HepG2 (cell line): Measurements from ENCODE around the gene DENND4B. TPM values are rescaled to one million over a fixed set of nuclear protein-coding genes. Genes with fewer than 3 reads are reported as not detected.

Source experiments
- ATM ChIP-seq: fragments of 450-650 bp; IDR thresholded peaks from 2 replicates; pipeline ENCODE4 v1.7.1; 2017; ENCODE audit warnings: mild to moderate bottlenecking, borderline replicate concordance
- ETV5 ChIP-seq: IDR thresholded peaks from 2 replicates; pipeline ENCODE4 v1.6.1; 2018; ENCODE audit warnings: missing biosample characterization, missing genetic modification reagents, inconsistent platforms, borderline replicate concordance
- HINFP ChIP-seq: sonication (generic); formaldehyde crosslinking; IDR thresholded peaks from 2 replicates; pipeline ENCODE4 v1.4.0; 2020; ENCODE audit warnings: low read depth, mild to moderate bottlenecking, missing genetic modification reagents
- HNF1A ChIP-seq, 2 experiments: sonication (generic) in 1 of 2; formaldehyde crosslinking in 1 of 2; IDR thresholded peaks; 2 replicates each; pipeline versions ENCODE4 v1.4.0 to v1.6.1; 2016 to 2020; ENCODE audit warnings: borderline replicate concordance in 1 of 2, low read depth in 1 of 2, mild to moderate bottlenecking in 1 of 2, missing genetic modification reagents in 1 of 2
- NR0B2 ChIP-seq: sonication (generic); formaldehyde crosslinking; IDR thresholded peaks from 2 replicates; pipeline ENCODE4 v1.4.0; 2020; ENCODE audit warnings: mild to moderate bottlenecking, missing genetic modification reagents
- STAT5B ChIP-seq: sonication (generic); formaldehyde crosslinking; IDR thresholded peaks from 2 replicates; pipeline ENCODE4 v1.4.0; 2020; ENCODE audit warnings: missing genetic modification reagents
- SYNCRIP ChIP-seq: fragments of 200-400 bp; formaldehyde crosslinking; IDR thresholded peaks from 2 replicates; pipeline ENCODE4 v1.6.1; 2018; ENCODE audit warnings: mild to moderate bottlenecking, low read depth, low read length; ENCODE audit not compliant: insufficient read depth
- ZFP36L2 ChIP-seq: sonication (generic); formaldehyde crosslinking; IDR thresholded peaks from 2 replicates; pipeline ENCODE4 v1.4.0; 2020; ENCODE audit warnings: missing genetic modification reagents
- ZMYM3 ChIP-seq: sonication (generic); formaldehyde crosslinking; IDR thresholded peaks from 2 replicates; pipeline ENCODE4 v1.5.1; 2020; ENCODE audit warnings: mild to moderate bottlenecking, missing genetic modification reagents
- ZNF282 ChIP-seq: fragments of 450-650 bp; IDR thresholded peaks from 2 replicates; pipeline ENCODE4 v1.6.1; 2018; ENCODE audit not compliant: partially characterized antibody
- ZNF33B ChIP-seq: sonication (generic); formaldehyde crosslinking; IDR thresholded peaks from 2 replicates; pipeline ENCODE4 v1.5.1; 2020; ENCODE audit warnings: mild to moderate bottlenecking, missing genetic modification reagents
- ZNF572 ChIP-seq: sonication (generic); formaldehyde crosslinking; IDR thresholded peaks from 2 replicates; pipeline ENCODE4 v1.5.1; 2020; ENCODE audit warnings: mild to moderate bottlenecking, missing genetic modification reagents
- ZNF589 ChIP-seq: sonication (generic); formaldehyde crosslinking; conservative IDR thresholded peaks from 2 replicates; pipeline ENCODE4 v1.8.0; 2022; ENCODE audit warnings: mild to moderate bottlenecking, moderate library complexity, missing genetic modification reagents
- ZNF816 ChIP-seq: sonication (generic); formaldehyde crosslinking; IDR thresholded peaks from 2 replicates; pipeline ENCODE4 v1.8.0; 2022; ENCODE audit warnings: missing genetic modification reagents, mild to moderate bottlenecking, borderline replicate concordance
- ZSCAN22 ChIP-seq: sonication (generic); formaldehyde crosslinking; IDR thresholded peaks from 2 replicates; pipeline ENCODE4 v1.4.0; 2020; ENCODE audit warnings: mild to moderate bottlenecking, missing genetic modification reagents
- polyA plus RNA-seq, 8 experiments: library from polyadenylated mRNA; depleted of rRNA in 3 of 8; stranded (reverse) in 7 of 8; unstranded in 1 of 8; fragments of >200 nt; fragmentation: Illumina TruSeq in 4 of 8; extraction: Trizol in 4 of 8; gene quantifications; 2 replicates each; pipeline versions ENCODE4 v1.2.1 to v1.2.3, GENCODE V29; 2011 to 2016; ENCODE audit warnings: low read depth in 4 of 8, missing spikeins in 1 of 8, mixed read lengths in 1 of 8; ENCODE audit not compliant: insufficient read depth in 1 of 8
- total RNA-seq, 5 experiments: library from RNA; depleted of rRNA; stranded (reverse); fragments of >200 nt; fragmentation: Illumina TruSeq; extraction: Trizol; gene quantifications; 2 replicates each; pipeline ENCODE4 v1.2.3, GENCODE V29; 2016; ENCODE audit warnings: low read depth in 1 of 5
- TF ChIP-seq, protein P1 (sequence below): sonication (generic); formaldehyde crosslinking; IDR thresholded peaks from 2 replicates; pipeline ENCODE4 v1.9.0; 2022; ENCODE audit warnings: low read depth, missing genetic modification reagents
- TF ChIP-seq, protein P2 (sequence below): sonication (generic); formaldehyde crosslinking; IDR thresholded peaks from 2 replicates; pipeline ENCODE4 v1.4.0; 2020; ENCODE audit warnings: missing genetic modification reagents
- TF ChIP-seq, protein P3 (sequence below): sonication (generic); formaldehyde crosslinking; IDR thresholded peaks from 2 replicates; pipeline ENCODE4 v1.5.0; 2020; ENCODE audit warnings: missing genetic modification reagents

Gene DENND4B
- total and polyA plus RNA-seq, 2 of the 13 experiments (the other 11 are each of a cell fraction or from before 2014, with no cell fraction given), result 15.1 to 20.3 TPM

DNA sequence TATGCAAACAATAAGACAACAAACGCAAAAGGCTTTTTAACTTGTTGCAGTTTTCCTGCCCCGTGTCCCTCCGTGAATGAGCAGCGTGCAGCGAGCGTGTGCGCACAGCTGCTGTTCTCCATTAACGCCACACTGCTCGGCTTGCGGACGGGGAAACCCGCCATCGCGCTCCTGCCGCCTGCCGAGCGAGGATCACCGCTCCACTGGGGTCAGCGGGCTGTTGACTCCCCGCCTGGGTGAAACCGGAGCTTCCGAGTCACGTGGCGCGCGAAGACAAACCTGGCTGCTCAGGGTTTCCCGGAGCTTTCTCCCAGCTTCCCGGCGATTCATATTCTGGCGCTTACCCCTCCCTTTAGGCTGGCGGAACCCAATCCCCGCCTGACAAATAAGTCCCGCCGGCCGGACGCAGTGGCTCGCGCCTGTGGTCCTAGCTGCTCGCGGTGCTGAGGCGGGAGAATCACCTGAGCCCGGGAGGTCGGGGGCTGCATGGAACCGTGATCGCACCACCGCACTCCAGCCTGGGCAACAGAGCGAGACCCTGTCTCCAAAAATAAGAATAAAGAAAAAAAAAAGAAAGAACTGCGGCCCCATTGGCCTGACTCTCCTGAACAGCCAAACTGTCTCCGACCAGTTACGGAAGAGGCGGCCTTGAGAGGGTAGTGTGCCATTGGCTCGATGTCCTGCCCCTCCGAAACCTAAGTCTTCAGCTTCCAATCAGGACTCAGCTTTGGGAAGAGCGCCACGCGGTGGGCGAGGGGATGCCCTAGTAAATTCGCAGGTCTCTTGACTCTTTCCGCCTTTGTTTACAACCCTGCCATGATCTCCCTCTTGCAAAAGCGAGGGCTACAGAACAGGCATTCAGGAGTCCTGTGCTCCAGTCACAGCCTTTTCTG lies 20.8 kb upstream of the DENND4B start, which contains the start of gene CREB3L4 (continued):
- no peak for TF ChIP-seq HNF1A (IDR thresholded peaks at IDR 0.05; ENCODE audit: low read depth)
- TF ChIP-seq HNF1A (CRISPR knock-in tag; IDR thresholded peaks at IDR 0.05; ENCODE audit: borderline replicate concordance), result peak; percentile 48; the same call in 1 of the 2 replicates
- TF ChIP-seq, protein P1, sequence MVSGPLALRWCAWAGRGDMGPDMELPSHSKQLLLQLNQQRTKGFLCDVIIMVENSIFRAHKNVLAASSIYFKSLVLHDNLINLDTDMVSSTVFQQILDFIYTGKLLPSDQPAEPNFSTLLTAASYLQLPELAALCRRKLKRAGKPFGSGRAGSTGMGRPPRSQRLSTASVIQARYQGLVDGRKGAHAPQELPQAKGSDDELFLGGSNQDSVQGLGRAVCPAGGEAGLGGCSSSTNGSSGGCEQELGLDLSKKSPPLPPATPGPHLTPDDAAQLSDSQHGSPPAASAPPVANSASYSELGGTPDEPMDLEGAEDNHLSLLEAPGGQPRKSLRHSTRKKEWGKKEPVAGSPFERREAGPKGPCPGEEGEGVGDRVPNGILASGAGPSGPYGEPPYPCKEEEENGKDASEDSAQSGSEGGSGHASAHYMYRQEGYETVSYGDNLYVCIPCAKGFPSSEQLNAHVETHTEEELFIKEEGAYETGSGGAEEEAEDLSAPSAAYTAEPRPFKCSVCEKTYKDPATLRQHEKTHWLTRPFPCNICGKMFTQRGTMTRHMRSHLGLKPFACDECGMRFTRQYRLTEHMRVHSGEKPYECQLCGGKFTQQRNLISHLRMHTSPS (CRISPR knock-in tag), result no peak
- peak; percentile 89; the same call in 1 of the 2 replicates for TF ChIP-seq ZNF33B (CRISPR knock-in tag)
- peak; percentile 90 for TF ChIP-seq ZMYM3 (CRISPR knock-in tag)
- 0 out of 2 replicates have a peak, but pooled peaks have one; percentile 68 for TF ChIP-seq ZFP36L2
- TF ChIP-seq ZNF816 (CRISPR knock-in tag), result peak; percentile 69; the same call in 1 of the 2 replicates
- TF ChIP-seq, protein P2, sequence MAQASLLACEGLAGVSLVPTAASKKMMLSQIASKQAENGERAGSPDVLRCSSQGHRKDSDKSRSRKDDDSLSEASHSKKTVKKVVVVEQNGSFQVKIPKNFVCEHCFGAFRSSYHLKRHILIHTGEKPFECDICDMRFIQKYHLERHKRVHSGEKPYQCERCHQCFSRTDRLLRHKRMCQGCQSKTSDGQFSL (CRISPR knock-in tag), result no peak; the same call in 1 of the 2 replicates
- TF ChIP-seq NR0B2 (CRISPR knock-in tag), result no peak
- TF ChIP-seq ZSCAN22 (CRISPR knock-in tag), result 0 out of 2 replicates have a peak, but pooled peaks have one; percentile 50
- peak; percentile 78; the same call in 1 of the 2 replicates for TF ChIP-seq ZNF572
- no peak for TF ChIP-seq ZNF282
- no peak for TF ChIP-seq SYNCRIP
- TF ChIP-seq STAT5B, result peak; percentile 41; the same call in 1 of the 2 replicates
- peak; percentile 84 for TF ChIP-seq HINFP (CRISPR knock-in tag)
- TF ChIP-seq, protein P3, sequence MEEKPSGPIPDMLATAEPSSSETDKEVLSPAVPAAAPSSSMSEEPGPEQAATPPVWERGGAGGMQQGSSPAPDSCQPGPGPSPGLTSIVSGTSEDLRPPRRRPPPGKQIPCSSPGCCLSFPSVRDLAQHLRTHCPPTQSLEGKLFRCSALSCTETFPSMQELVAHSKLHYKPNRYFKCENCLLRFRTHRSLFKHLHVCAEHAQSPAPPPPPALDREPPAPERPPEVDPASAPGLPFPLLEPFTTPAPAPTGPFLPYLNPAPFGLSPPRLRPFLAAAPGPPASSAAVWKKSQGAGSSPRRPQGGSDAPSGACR (CRISPR knock-in tag), result peak; percentile 38; the same call in 1 of the 2 replicates
- no peak for TF ChIP-seq ZNF589 (CRISPR knock-in tag)
- no peak for TF ChIP-seq ATM
- TF ChIP-seq ETV5, result peak; percentile 51; the same call in 1 of the 2 replicates
